Muscle layer of colon (tissue), 2 donors: ENCODE measurements around the gene ITGA2B.

Experiments used
- H3K27ac ChIP-seq: one replicate; pipeline ENCODE4 v1.7.0; 2013; ENCODE audit warnings: low read depth, mild to moderate bottlenecking, low read length, moderate library complexity
- H3K27me3 ChIP-seq, 2 donors: one replicate each; pipeline ENCODE4 v1.7.0; 2013; ENCODE audit warnings: low read length in 2 of 2, mild to moderate bottlenecking in 2 of 2; ENCODE audit not compliant: insufficient read depth in 2 of 2, control insufficient read depth in 1 of 2
- H3K36me3 ChIP-seq: one replicate; pipeline ENCODE4 v1.7.0; 2013; ENCODE audit warnings: mild to moderate bottlenecking, low read length; ENCODE audit not compliant: insufficient read depth
- H3K4me1 ChIP-seq: one replicate; pipeline ENCODE4 v1.7.0; 2013; ENCODE audit warnings: mild to moderate bottlenecking, low read length; ENCODE audit not compliant: insufficient read depth
- H3K4me3 ChIP-seq, 2 donors: one replicate each; pipeline ENCODE4 v1.7.0; 2013; ENCODE audit warnings: low read length in 2 of 2, low read depth in 1 of 2, mild to moderate bottlenecking in 1 of 2, moderate library complexity in 1 of 2
- H3K9ac ChIP-seq: one replicate; pipeline ENCODE4 v1.7.0; 2013; ENCODE audit warnings: low read length
- H3K9me3 ChIP-seq: one replicate; pipeline ENCODE4 v1.7.0; 2013; ENCODE audit warnings: mild to moderate bottlenecking, low read length
- donor health status: abdominal sarcoma.
- donor health status: Adenocarcinoma of cecum.

Gene ITGA2B

DNA sequence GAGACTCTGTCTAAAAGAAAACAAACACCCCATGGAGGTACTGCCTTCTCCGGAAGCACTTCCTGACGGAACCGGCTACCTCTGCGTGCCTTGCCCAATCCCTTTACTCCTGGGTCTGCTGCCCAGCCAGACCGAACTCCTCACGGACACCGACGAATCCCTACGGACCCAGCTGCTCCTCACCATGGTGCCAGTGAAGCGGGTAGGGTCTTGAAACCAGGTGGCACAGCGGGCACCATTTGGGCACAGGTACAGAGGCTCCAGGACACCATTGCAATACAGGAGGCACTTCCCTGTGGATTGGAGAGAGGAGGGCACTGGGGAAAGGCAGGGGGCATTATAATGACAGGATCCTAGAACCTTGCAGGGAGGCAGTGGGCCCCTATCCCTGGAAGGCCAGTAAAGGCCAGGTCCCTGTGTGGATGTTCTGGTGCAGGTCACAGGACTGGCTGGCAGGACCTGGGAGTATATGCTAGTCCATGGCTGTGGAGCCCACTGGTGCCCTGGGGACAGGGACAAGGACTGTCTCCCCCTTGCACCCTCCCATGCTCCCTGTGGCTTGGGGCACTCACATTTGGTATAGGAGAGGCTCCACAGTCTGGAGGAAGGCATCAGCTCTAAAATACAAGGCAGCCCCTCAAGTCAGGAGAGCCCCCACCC, 67.1 kb downstream of the ITGA2B start:
- peaks cover 3 to 8% of the 10 kb centered on the region in 2 donors for H3K27me3 ChIP-seq
- H3K9ac ChIP-seq: no peak overlapping the region
- H3K9me3 ChIP-seq: no peaks in the 10 kb centered on the region
- H3K4me1 ChIP-seq: peaks cover 15% of the 10 kb centered on the region
- no peak overlapping the region for H3K4me3 ChIP-seq
- peaks cover 31% of the 10 kb centered on the region for H3K36me3 ChIP-seq
- no peak overlapping the region for H3K27ac ChIP-seq
